ENCODE data around the gene ETV7.

DNA sequence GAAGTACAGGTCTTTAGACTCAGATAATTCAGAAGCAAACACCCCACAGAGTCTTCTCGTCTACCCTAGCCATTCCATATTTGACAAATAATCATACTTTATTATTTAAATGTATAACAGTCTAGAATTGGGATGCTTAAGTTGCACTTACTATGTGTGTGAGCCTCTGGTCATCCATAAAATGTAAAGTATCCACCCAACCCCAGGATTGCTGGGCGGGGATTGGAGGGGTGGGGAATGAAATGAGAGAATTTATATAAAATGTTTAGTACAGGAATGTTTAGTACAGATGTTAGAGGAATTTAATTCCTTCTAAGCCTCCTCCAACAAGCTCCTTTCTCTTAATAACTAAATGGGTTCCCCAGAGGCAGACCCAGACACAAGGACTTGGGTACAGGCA, 67.6 kb downstream of the ETV7 start:
- TF ChIP-seq, protein P1, sequence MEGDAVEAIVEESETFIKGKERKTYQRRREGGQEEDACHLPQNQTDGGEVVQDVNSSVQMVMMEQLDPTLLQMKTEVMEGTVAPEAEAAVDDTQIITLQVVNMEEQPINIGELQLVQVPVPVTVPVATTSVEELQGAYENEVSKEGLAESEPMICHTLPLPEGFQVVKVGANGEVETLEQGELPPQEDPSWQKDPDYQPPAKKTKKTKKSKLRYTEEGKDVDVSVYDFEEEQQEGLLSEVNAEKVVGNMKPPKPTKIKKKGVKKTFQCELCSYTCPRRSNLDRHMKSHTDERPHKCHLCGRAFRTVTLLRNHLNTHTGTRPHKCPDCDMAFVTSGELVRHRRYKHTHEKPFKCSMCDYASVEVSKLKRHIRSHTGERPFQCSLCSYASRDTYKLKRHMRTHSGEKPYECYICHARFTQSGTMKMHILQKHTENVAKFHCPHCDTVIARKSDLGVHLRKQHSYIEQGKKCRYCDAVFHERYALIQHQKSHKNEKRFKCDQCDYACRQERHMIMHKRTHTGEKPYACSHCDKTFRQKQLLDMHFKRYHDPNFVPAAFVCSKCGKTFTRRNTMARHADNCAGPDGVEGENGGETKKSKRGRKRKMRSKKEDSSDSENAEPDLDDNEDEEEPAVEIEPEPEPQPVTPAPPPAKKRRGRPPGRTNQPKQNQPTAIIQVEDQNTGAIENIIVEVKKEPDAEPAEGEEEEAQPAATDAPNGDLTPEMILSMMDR (conservative IDR thresholded peaks at IDR 0.05 in 1 of 2, IDR thresholded peaks at IDR 0.05 in 1 of 2; ENCODE audit: low read depth in 1 of 2, low read length in 2 of 2) = no peak
- TF ChIP-seq EZH2 (IDR thresholded peaks at IDR 0.05; ENCODE audit: low read length, missing control alignments) = no peak

Data from fibroblast of lung (primary cell).